ENCODE measurements around the gene CTXND1.

Gene CTXND1

DNA sequence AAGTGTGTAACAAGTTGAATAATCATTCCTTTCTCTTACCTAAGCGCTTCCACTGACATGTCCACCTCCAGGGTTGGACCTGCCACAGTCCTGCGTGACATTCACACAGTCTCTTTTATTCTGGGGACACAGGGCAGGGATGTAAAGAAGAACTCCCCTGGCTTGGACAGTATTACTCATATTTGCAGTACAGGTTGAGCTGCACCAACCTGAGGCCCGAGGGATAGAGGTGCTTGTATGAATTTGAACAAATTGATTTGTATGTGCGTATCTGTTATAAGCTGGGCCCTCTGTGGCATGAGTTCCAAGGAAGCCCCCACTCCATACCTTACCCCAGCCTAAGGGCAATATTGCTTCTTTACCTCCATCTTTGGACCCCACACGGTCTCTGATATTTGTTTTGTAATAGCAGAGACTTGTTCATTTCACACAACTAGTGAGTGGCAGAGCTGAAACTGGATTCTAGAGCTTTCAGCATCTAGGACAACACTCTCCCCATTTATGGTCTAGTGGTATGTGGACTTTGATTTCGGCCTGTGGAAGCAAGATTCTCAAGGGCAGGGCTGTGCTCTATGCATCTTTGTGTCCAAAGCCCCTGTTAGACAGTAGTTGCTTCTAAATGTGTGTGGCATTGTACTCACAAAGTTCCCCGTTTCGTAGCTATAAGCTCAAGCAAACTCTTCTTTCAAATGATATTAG is 60.0 kb downstream of the CTXND1 start:
- TF ChIP-seq, protein P1, sequence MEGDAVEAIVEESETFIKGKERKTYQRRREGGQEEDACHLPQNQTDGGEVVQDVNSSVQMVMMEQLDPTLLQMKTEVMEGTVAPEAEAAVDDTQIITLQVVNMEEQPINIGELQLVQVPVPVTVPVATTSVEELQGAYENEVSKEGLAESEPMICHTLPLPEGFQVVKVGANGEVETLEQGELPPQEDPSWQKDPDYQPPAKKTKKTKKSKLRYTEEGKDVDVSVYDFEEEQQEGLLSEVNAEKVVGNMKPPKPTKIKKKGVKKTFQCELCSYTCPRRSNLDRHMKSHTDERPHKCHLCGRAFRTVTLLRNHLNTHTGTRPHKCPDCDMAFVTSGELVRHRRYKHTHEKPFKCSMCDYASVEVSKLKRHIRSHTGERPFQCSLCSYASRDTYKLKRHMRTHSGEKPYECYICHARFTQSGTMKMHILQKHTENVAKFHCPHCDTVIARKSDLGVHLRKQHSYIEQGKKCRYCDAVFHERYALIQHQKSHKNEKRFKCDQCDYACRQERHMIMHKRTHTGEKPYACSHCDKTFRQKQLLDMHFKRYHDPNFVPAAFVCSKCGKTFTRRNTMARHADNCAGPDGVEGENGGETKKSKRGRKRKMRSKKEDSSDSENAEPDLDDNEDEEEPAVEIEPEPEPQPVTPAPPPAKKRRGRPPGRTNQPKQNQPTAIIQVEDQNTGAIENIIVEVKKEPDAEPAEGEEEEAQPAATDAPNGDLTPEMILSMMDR (conservative IDR thresholded peaks at IDR 0.05; ENCODE audit: low read depth, low read length): no peak
- H3K4me3 ChIP-seq (ENCODE audit: low read depth, low read length): no peak overlapping the region
- DNase-seq (ENCODE audit: low read depth): no peak

DNA sequence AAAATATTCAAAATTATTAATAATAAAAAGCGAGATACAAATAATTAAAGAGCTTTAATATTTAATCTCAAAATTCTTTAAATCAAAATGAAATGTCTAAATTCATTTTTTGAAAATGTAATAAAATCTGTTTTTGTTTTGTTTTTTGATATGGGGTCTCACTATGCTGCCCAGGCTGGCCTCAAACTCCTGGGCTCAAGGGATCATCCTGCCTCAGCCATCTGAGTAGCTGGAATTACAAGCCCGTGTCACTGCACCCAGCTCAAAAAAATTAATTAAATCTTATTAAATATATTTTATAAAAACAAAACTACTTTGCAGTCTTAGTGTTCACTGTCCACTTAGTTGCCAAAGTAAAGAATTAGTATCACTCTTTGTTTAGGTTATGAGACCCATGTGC is 60.8 kb downstream of the CTXND1 start:
- no peak for DNase-seq (ENCODE audit: low read depth)
- TF ChIP-seq, protein P1 (conservative IDR thresholded peaks at IDR 0.05; ENCODE audit: low read depth, low read length): no peak
- H3K4me3 ChIP-seq (ENCODE audit: low read depth, low read length): no peak overlapping the region

DNA sequence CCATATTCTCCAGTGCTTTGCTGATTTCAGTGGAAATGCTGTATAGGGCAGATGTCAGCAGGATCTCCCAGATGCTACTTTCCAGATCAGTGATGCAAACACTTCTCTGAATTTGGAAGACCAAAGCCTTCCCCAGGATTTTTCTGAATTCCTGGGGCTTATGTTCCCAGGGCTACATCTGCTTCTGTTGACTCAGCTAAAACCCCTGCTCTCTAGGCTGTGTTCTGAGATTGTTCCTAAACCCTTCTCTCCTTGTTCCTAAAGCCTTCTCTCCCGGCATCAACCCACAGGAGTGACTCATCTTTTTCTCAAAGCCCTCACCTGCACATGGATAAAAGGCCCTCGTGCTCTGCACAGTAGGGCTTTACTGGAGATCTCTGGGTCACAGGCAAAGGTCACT is 63.8 kb downstream of the CTXND1 start:
- DNase-seq (ENCODE audit: low read depth): no peak
- no peak overlapping the region for H3K4me3 ChIP-seq (ENCODE audit: low read depth, low read length)
- TF ChIP-seq, protein P1 (conservative IDR thresholded peaks at IDR 0.05; ENCODE audit: low read depth, low read length): no peak

DNA sequence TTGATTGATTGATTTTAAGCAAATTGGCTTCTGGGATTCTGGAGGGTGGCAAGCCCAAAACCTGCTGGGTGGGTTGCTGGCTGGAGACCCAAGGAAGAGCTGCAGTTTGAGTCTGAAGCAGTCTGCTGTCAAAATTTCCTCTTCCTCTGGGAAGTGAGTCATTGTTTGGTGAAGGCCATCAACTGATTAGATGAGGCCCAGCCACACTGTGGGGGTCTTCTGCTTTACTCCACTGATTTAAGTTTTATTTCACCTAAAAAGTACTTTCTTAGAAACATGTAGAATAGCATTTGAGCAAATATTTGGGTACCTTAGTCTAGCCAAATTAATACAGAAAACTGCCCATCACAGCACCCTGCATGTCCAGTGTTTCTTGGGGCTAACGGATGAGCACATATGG is 65.4 kb downstream of the CTXND1 start:
- no peak for DNase-seq (ENCODE audit: low read depth)
- TF ChIP-seq, protein P1 (conservative IDR thresholded peaks at IDR 0.05; ENCODE audit: low read depth, low read length): no peak
- H3K4me3 ChIP-seq (ENCODE audit: low read depth, low read length): no peak overlapping the region

DNA sequence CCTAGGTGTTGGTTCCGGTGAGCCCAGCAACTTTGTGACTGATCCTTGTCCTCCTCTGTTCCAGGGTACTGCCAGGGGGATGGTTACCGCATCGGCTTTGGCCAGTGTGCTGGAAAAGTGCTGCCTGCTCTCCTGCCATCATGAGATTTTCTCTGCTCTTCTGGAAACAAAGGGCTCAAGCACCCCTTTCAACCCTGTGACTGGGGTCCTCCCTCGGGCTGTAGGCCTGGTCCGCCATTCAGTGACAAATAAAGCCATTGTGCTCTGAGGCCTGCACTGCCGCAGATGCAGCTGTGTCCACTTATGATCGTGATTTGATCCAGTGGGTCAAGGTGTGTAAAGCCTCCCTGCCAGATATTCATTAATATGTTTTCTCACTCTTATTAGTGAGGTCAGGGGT is 65.9 kb downstream of the CTXND1 start:
- TF ChIP-seq, protein P1 (conservative IDR thresholded peaks at IDR 0.05; ENCODE audit: low read depth, low read length): no peak
- no peak for DNase-seq (ENCODE audit: low read depth)
- H3K4me3 ChIP-seq (ENCODE audit: low read depth, low read length): no peak overlapping the region

DNA sequence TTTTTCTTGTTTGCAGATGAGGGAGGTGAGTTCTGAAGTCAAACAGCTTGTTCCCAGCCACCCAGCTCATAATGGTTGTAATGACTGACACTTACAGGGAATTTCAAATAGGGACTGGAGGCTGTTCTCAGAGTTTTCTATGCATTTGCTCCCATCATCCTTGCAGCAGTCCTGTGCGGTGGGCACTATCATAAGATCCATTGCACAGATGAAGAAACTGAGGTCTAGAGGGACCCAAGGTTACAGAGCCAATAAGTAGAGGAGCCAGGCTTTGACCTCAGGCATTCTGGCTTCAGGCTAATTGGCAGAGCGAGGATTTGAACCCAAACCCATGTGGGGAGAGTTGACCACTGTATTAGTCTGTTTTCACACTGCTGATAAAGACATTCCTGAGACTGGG is 66.9 kb downstream of the CTXND1 start:
- TF ChIP-seq, protein P1 (conservative IDR thresholded peaks at IDR 0.05; ENCODE audit: low read depth, low read length): no peak
- H3K4me3 ChIP-seq (ENCODE audit: low read depth, low read length): no peak overlapping the region
- no peak for DNase-seq (ENCODE audit: low read depth)

DNA sequence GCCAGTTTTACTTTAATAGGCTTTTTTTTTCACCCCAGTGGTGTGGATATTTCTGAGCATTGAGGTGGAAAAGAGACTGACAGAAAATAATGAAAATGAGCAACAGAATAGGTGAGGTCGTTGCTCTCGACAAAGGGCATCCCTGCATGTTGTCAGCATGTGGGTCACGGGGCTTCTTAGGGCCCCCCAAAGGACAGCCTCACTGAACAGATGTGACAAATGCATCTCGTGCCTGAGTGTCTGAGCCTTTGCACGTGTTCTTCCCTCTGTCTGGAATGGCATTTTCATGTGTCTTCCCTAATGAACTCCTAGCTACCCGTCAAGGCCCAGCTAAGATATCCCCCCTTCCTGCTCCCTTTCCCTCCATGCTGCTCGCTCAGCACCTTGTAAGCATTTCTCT is 67.5 kb downstream of the CTXND1 start:
- no peak for DNase-seq (ENCODE audit: low read depth)
- H3K4me3 ChIP-seq (ENCODE audit: low read depth, low read length): no peak overlapping the region
- TF ChIP-seq, protein P1 (conservative IDR thresholded peaks at IDR 0.05; ENCODE audit: low read depth, low read length): no peak

Measured in choroid plexus epithelial cell (primary cell).